T-helper 1 cell (primary cell): ENCODE data around the gene ACTN2.
A peak's percentile ranks its signal among the peaks of the same experiment; 100 is the strongest.
"Not testable (repeated sequence)": the region's sequence is repeated elsewhere in the genome, so short reads cannot be mapped to it uniquely, and the experiment has no call there.

Experiments
- DNase-seq, 5 donors: peaks; one replicate each; pipeline ENCODE4 v3.0.0-alpha.2; 2012 to 2020
- total RNA-seq, 4 donors: gene quantifications; one replicate each; lab custom pipeline; 2026; lab: John Stamatoyannopoulos, UW

Gene ACTN2
- 0.47 to 1.3 (median 0.57) reads per million in 4 donors for total RNA-seq

DNA sequence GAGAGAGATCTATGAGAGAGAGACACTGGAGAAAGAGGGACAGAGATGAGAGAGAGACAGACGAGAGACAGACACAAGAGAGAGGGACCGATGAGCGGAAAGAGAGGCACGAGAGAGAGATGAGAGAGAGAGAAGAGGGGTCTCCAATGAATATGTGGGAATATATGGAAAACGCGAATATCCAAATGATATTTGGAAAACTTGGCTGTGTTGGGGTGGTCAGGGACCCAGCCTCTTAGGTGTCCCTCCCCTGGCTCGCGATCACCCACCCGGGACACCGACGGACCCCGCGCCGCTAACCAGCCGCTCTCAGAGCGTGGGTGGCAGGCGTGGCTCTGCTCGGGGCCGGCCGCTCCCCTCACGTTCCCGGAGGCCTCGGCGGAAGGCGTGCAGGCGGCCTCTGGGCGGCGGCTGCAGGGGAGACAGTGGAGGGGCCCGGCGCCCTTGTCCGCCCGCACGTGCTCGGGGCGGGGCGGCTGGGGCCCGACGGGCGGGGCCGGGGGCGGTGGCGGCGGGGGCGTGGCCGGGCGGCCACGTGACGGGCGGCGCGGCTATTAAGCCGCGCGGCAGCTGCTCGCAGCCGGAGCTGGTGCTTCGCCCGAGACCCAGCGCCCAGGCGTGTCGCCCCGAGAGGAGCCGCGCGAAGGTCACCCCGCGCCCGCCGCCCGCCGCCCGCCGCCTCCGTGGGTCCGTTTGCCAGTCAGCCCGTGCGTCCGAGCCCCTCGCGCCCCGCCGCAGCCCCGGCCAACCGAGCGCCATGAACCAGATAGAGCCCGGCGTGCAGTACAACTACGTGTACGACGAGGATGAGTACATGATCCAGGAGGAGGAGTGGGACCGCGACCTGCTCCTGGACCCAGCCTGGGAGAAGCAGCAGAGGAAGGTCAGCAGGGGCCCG, at the start of gene ACTN2:
ACTN2 (plus strand) TSS at position 583 of the 898 bp plus-strand sequence; CDS start at position 758, 175 bp downstream.
- DNase-seq = peak; percentile 17 to 57 (median 27)

DNA sequence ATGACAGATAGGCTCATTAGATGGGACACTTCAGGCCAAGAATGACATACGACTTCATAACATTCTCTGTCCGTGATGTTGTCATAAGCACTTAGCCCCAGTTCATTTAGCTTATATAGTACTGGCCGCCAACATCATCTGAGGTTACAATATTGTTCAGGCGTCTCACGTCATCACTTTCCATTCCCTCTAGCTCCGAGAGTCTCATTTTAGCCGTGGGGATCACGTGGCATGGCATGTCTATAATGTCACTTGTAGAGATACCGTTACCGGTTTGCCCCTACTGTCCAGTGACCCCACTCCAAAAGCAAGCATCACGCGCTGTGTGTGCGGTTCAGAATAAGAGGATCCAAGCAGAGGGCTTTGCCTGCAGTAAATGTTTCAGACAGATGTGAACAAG, 47.4 kb upstream of the ACTN2 start:
- no peak for DNase-seq

DNA sequence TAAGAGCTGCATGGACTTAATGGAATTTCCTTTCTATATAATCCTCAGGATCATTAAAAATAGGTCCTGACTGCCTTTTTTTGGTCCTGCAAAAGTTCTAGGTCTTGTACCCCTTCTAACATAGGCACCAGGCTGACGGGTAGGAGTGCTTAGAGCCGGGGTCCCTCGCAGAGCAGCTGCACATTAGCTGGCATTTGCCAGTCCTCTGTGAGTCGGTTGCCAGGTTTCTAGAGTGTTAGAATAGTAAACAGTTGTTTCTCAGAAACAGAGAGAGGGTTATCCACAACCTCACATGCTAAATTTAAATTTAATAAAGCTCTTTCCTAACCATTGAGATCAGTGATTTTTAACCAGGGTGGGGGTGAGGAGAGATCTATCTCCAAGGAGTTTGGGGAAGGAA, 46.6 kb upstream of the ACTN2 start:
- DNase-seq = no peak

DNA sequence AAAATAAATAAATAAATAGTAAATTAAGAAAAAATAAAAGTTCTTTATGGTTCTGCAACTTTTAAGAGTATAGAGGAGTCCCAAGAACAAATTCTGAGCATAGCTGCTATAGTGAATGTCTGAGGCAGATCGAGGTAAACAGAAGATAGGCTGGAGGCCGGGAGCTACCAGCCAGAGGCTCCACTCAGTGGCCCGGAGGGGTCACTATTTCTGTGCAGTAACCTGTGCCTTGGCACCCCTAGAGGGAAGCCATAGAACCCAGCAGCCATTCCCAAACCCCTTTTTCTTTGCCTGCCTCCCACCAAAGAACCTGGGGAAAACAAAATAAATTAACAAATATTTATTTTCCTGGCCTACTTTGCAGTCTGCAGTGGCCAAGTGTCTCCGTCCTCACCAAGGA, 43.5 kb upstream of the ACTN2 start:
- DNase-seq = no peak

GRCh38 chr1:236645016-236645680, 41.2 kb upstream of the ACTN2 start:
- no peak for DNase-seq

DNA sequence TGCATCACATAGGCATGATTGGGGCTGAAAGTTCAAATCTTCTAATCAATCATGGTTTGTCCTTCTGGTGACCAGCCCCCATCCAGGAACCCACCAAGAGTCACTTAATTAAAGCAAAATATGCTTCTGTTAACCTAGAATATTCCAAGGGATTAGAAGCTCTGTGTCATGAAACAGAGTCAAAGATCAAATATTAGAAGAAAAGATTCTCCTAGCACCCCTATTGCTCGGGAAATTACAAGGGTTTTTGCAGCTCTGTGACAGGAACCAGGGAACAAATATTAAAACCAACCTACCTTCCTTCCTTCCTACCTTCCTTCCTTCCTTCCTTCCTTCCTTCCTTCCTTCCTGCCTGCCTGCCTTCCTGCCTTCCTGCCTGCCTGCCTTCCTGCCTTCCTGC, 31.8 kb upstream of the ACTN2 start:
- no peak for DNase-seq

DNA sequence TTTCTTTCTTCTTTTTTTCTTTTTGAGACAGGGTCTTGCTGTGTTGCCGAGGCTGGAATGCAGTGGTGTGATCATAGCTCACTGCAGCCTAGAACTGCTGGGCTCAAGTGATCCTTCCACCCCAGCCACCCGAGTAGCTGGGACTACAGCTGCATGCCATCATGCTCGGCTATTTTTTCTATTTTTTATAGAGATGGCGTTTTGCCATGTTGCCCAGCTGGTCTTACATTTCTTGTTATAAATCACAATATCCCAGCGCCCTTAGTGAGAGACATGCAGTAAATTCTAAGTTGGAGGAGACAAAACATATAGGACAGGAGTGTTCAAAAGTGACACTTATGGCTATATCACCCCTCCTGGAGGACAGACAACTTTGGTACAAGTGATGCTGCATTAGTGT, 31.3 kb upstream of the ACTN2 start:
- DNase-seq = no peak

DNA sequence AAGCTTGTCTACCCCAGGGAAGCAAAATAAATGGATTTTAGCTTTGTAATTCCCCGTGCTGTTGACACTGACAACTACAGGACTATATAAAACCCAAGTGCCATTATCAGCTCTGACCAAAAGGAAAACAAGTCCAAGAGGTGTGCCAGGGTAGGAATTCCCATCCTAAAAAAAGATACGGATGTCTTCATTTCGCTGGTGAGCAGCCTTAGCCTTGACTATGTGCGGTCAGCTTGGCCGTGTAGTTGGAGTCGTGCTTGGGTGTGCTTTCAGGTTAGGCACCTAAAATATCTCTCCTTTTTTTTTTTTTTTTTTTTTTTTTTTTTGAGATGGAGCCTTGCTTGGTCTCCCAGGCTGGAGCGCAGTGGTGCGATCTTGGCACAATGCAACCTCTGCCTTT, 28.9 kb upstream of the ACTN2 start:
- DNase-seq = no peak

DNA sequence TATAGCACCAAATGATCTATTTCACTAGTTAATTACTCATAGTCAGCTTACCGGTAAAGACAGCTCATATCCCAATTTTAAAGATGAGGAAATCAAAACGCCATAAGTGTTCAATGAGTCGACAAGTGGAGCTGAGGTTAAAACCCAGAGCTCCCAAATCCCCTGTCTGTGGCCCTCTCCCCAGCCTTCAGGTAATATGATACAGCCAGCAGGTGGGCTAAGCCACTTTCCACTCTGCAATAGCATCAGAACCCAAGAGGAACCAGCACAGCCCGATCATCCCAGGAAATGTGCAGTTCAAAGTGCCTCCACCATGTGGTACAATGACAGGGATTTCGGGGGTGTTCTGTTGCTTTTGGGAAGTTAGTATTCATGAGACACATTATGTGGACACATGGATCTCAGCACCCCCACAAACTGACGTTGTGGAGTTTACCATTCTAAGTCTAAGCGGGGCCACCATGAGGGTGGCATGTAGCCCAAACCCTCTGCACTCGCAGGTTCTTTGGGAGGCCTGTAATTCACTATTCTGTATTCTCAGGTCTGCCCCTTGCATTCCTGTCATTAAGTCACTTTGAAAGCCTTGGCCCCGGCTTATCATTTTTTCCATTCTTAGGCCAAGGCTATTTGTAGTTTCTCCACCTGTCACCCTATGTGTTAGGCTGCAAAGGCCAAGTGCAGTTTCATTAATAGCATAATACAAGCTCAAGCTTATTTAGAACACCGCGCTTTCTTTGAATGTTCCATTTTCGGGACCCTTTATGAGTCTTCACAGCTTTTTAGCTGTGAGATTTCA, 26.3 kb upstream of the ACTN2 start:
- no peak for DNase-seq

- DNase-seq = no peak
Measured at GRCh38 chr1:236663934-236664333, 22.4 kb upstream of the ACTN2 start.

GRCh38 chr1:236668909-236669308, 17.4 kb upstream of the ACTN2 start:
- not testable (repeated sequence) for DNase-seq

GRCh38 chr1:236670060-236670459, 16.2 kb upstream of the ACTN2 start:
- no peak for DNase-seq

GRCh38 chr1:236673289-236673919, 12.9 kb upstream of the ACTN2 start:
- DNase-seq = no peak

GRCh38 chr1:236677641-236678235, 8.6 kb upstream of the ACTN2 start:
- DNase-seq = no peak

DNA sequence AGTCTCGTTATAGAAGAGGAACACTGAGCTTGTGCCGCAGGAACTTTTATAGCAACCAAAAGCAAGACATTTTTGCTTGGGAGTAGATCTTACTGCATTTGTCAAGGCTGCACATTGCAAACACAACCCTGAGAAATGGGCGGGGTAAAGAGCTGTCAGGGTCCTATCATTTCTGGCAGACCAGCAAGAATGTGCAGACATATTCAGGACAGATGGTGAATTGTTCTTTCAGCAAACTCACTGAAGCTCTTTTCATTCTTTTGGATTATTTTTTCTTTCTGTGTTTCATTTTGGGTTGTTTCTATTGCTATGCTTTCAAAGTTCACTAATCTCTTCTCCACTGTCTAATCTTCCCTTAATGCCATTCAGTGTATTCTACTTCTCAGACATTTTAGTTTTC, 5.1 kb upstream of the ACTN2 start:
- no peak for DNase-seq

GRCh38 chr1:236685205-236685916, 938 bp upstream of the ACTN2 start:
- no peak for DNase-seq

- DNase-seq = no peak
Measured at GRCh38 chr1:236686815-236687160, 489 bp downstream of the ACTN2 start.

- DNase-seq = no peak
Measured at GRCh38 chr1:236687273-236687672, 974 bp downstream of the ACTN2 start.

- no peak for DNase-seq
Measured at GRCh38 chr1:236688705-236689104, 2.4 kb downstream of the ACTN2 start.

DNA sequence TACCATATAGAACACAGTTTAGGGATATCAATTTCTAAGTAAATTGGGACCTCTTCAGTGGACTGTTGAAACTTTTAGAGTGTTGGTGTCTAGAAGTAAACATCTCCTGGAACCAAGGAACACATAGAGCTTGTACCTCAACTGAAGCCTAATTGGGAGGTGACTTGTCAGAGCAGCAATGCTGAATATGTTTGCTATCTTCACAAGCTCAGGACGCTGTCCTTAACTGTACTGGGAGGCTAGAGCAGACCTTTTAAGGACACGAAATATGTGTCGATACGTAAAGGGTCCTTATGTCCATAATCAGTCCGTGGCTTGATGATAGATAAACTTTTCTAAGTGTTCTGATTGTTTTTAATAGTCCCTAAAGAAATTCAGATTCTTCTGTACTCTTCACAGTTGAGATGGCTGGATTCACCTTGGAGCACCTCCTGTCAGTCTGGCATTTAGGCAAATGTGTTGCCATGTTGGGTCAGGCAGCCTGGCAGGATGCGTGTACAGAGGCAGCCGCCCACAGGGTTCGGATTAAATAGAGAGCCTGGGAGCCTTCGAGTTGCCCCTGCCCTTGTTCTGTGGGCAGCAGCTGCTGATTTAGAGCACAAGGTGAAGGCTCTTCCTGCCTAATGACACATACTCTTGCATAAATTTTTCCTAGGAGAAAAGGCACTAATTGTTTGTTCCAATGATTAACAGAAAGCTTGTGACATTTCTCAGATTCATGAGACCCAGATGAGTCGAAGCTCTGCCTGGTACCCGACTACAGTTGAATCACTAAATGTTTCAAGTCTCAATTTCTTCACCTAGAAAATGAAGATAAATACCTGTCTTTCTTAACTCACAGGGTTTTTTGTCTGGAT, 3.6 kb downstream of the ACTN2 start:
- DNase-seq = no peak

GRCh38 chr1:236691348-236691747, 5.0 kb downstream of the ACTN2 start:
- no peak for DNase-seq
